Measurements from ENCODE around the gene PARP9.

The PARP9 gene

DNA sequence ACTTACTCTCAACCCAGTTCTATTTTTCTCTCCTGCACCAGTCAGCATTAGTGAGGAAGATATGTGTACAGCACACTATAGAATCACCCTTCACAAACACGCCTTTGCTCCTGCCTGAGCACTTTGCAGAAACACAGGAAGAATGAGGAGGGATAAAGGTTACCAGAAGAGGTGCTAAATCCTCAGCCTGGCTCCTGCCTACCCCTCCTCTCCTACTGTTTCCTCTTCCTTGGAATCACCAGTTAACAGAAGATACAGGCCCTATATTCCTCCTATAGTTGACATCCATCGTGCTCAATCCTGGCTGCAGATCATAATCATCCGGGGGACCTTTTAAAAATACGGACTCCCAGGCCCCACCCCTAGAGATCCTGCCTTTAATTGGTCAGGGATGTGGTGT, 42.2 kb upstream of the PARP9 start:
- no peaks in the 10 kb centered on the region for H3K79me2 ChIP-seq (ENCODE audit: insufficient read depth, low read depth)
- TF ChIP-seq, protein P1, sequence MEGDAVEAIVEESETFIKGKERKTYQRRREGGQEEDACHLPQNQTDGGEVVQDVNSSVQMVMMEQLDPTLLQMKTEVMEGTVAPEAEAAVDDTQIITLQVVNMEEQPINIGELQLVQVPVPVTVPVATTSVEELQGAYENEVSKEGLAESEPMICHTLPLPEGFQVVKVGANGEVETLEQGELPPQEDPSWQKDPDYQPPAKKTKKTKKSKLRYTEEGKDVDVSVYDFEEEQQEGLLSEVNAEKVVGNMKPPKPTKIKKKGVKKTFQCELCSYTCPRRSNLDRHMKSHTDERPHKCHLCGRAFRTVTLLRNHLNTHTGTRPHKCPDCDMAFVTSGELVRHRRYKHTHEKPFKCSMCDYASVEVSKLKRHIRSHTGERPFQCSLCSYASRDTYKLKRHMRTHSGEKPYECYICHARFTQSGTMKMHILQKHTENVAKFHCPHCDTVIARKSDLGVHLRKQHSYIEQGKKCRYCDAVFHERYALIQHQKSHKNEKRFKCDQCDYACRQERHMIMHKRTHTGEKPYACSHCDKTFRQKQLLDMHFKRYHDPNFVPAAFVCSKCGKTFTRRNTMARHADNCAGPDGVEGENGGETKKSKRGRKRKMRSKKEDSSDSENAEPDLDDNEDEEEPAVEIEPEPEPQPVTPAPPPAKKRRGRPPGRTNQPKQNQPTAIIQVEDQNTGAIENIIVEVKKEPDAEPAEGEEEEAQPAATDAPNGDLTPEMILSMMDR (conservative IDR thresholded peaks at IDR 0.05; ENCODE audit: low read depth, low read length) = no peak

DNA sequence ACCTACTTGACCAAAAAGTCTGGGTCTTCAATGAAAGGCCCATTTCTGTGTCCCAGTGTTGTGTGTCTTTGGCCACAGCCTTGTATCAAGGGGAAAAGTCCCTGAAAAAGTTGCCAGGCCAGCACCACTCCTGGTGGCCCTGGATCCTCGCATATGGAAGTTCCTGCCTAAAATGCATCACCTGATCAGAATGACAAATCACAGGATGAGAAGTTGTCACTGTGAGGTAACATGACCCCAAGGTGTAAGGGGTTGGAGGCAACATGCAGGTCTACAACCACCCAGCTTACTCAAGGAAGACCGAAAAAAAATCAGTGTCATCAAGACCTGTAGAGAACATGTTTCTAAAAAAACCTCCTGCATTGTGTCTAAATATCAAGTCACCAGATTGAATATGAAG, 39.0 kb upstream of the PARP9 start:
- Histone ChIP-seq H3K36me3 (ENCODE audit: insufficient read depth) (no peaks in the 10 kb centered on the region), H3K4me2 (no peak overlapping the region), H3K79me2 (ENCODE audit: insufficient read depth, low read depth) (no peaks in the 10 kb centered on the region), H3K27me3 (ENCODE audit: insufficient read depth, low read depth) (no peaks in the 10 kb centered on the region), H3K9ac (no peak overlapping the region), H3K4me1 (ENCODE audit: low read depth, poor library complexity, severe bottlenecking) (no peaks in the 10 kb centered on the region), H3K27ac (no peak overlapping the region), H4K20me1 (ENCODE audit: insufficient read depth) (no peaks in the 10 kb centered on the region), H2AFZ (ENCODE audit: low read depth) (no peak overlapping the region), H3K4me3 (IDR thresholded peaks at IDR 0.05; ENCODE audit: insufficient read depth, low read depth, low read length) (no peak overlapping the region)
- TF ChIP-seq, protein P1 (conservative IDR thresholded peaks at IDR 0.05; ENCODE audit: low read depth, low read length) = no peak

More for the DNA sequence above, 42.2 kb upstream of the PARP9 start:
- no peak overlapping the region for H3K4me3 ChIP-seq (IDR thresholded peaks at IDR 0.05; ENCODE audit: insufficient read depth, low read depth, low read length)
- no peaks in the 10 kb centered on the region for H3K27me3 ChIP-seq (ENCODE audit: insufficient read depth, low read depth)
- no peak overlapping the region for H3K9ac ChIP-seq
- no peak overlapping the region for H3K27ac ChIP-seq
- no peaks in the 10 kb centered on the region for H3K36me3 ChIP-seq (ENCODE audit: insufficient read depth)
- H3K4me2 ChIP-seq = no peak overlapping the region
- H4K20me1 ChIP-seq (ENCODE audit: insufficient read depth) = no peaks in the 10 kb centered on the region
- no peak overlapping the region for H2AFZ ChIP-seq (ENCODE audit: low read depth)
- peaks cover 11% of the 10 kb centered on the region for H3K4me1 ChIP-seq (ENCODE audit: low read depth, poor library complexity, severe bottlenecking)

DNA sequence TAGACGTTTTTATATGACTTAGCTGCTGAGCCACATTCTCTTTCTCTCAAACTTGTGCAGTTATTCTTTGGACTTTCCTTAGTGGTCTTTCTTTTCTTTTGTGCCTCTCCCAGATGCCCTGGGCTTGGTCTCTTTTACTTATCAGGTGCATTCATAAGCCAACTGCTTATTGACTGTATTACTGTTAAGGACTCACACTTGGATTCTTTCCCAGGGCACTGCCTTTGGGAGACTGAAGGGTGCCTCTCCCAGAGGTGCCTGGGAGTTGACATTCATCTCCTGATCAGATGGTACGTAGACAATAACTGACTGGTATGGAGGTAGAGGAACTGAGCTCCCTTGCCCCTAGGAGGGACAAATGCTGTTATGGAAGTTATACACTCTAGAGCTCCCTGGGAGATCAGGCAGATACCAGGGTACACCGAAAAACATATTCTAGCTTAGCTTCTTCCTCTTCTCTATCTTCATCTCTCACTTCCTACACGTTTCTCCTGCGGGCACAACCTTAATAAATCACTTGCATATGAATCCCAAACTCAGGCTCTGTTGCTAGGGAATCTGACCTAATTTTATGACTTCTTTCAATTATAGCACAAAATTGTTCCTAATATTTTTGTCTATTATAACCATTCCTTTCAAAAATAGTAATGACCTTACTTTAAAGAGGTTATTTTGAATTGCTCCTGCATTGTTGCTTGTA, 38.1 kb upstream of the PARP9 start:
- no peak overlapping the region for H3K27ac ChIP-seq
- no peaks in the 10 kb centered on the region for H3K79me2 ChIP-seq (ENCODE audit: insufficient read depth, low read depth)
- H3K27me3 ChIP-seq (ENCODE audit: insufficient read depth, low read depth) = no peaks in the 10 kb centered on the region
- H3K36me3 ChIP-seq (ENCODE audit: insufficient read depth) = no peaks in the 10 kb centered on the region
- no peak overlapping the region for H3K4me3 ChIP-seq (IDR thresholded peaks at IDR 0.05; ENCODE audit: insufficient read depth, low read depth, low read length)
- no peak overlapping the region for H2AFZ ChIP-seq (ENCODE audit: low read depth)
- H3K9ac ChIP-seq = no peak overlapping the region
- H4K20me1 ChIP-seq (ENCODE audit: insufficient read depth) = no peaks in the 10 kb centered on the region
- no peak overlapping the region for H3K4me2 ChIP-seq
- TF ChIP-seq, protein P1 (conservative IDR thresholded peaks at IDR 0.05; ENCODE audit: low read depth, low read length) = no peak
- H3K4me1 ChIP-seq (ENCODE audit: low read depth, poor library complexity, severe bottlenecking) = no peaks in the 10 kb centered on the region

DNA sequence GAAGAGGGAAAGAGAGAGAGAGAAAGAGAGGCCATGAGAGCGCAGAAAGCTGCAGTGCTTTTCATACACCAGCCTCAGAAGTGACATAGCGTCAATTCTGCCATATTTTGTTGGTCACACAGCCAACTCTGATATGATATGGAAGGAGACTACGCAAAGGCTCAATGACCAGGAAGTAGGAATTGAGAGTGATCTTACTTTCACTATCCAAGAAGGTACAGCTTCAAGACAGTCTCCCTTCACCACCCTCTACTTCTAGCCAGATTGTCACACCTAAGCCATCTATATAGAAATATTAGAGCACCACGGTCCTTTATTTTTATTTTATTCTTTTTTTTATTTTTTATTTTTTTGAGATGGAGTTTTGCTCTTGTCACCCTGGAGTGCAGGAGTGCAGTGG, 34.5 kb upstream of the PARP9 start:
- Histone ChIP-seq H3K27me3 (ENCODE audit: insufficient read depth, low read depth) (no peaks in the 10 kb centered on the region), H3K27ac (no peak overlapping the region), H3K36me3 (ENCODE audit: insufficient read depth) (no peaks in the 10 kb centered on the region), H3K4me1 (ENCODE audit: low read depth, poor library complexity, severe bottlenecking) (no peaks in the 10 kb centered on the region), H4K20me1 (ENCODE audit: insufficient read depth) (no peaks in the 10 kb centered on the region), H3K9ac (no peak overlapping the region), H2AFZ (ENCODE audit: low read depth) (no peak overlapping the region), H3K79me2 (ENCODE audit: insufficient read depth, low read depth) (no peaks in the 10 kb centered on the region), H3K4me3 (IDR thresholded peaks at IDR 0.05; ENCODE audit: insufficient read depth, low read depth, low read length) (no peak overlapping the region), H3K4me2 (no peak overlapping the region)
- TF ChIP-seq, protein P1 (conservative IDR thresholded peaks at IDR 0.05; ENCODE audit: low read depth, low read length) = no peak
